ENCODE measurements around the gene FASTK.

- no peak for TF ChIP-seq CTCF (IDR thresholded peaks at IDR 0.05)
- no peak for TF ChIP-seq POLR2A (IDR thresholded peaks at IDR 0.05)
Measured at GRCh38 chr7:151051108-151051507, 29.5 kb downstream of the FASTK start.
